HTERT RPE-1 (cell line): Measurements from ENCODE around the gene KRT86.
"Not testable (repeated sequence)": the region's sequence is repeated elsewhere in the genome, so short reads cannot be mapped to it uniquely, and the experiment has no call there.

Experiments
- in situ Hi-C: fragments of 300-500 bp; cut with MboI; formaldehyde crosslinking; loops from 4 replicates; pipeline ENCODE4 v1.14.3; 2020; ENCODE audit warnings: low sequenced_read_pairs

Gene KRT86

GRCh38 chr12:52267266-52267665 lies 7.2 kb upstream of the KRT86 start:
- in situ Hi-C loops: no loop called here

GRCh38 chr12:52267699-52268098 lies 6.7 kb upstream of the KRT86 start:
- in situ Hi-C loops: no loop called here

GRCh38 chr12:52268212-52268611 lies 6.2 kb upstream of the KRT86 start:
- in situ Hi-C loops: no loop called here

GRCh38 chr12:52270541-52271070 lies 3.8 kb upstream of the KRT86 start:
- in situ Hi-C loops: no loop called here

- in situ Hi-C loops: no loop called here
Measured at GRCh38 chr12:52271158-52271557, 3.3 kb upstream of the KRT86 start.

GRCh38 chr12:52275686-52276085 lies 1.2 kb downstream of the KRT86 start:
- in situ Hi-C loops: no loop called here

GRCh38 chr12:52277486-52278245 lies 3.2 kb downstream of the KRT86 start:
- in situ Hi-C loops: no loop called here

- in situ Hi-C loops: no loop called here
Measured at GRCh38 chr12:52278575-52279421, 4.4 kb downstream of the KRT86 start.

GRCh38 chr12:52279422-52280318 lies 5.2 kb downstream of the KRT86 start:
- in situ Hi-C loops: no loop called here

- in situ Hi-C loops: no loop called here
Measured at GRCh38 chr12:52280319-52280795, 5.9 kb downstream of the KRT86 start.

- in situ Hi-C loops: no loop called here
Measured at GRCh38 chr12:52280796-52281560, 6.5 kb downstream of the KRT86 start.

GRCh38 chr12:52284562-52285171 lies 10.2 kb downstream of the KRT86 start:
- in situ Hi-C loops: no loop called here

GRCh38 chr12:52285172-52285745 lies 10.8 kb downstream of the KRT86 start:
- in situ Hi-C loops: no loop called here

GRCh38 chr12:52285851-52286530 lies 11.5 kb downstream of the KRT86 start:
- in situ Hi-C loops: no loop called here

GRCh38 chr12:52286857-52287785 lies 12.7 kb downstream of the KRT86 start:
- in situ Hi-C loops: not testable (repeated sequence)

- in situ Hi-C loops: not testable (repeated sequence)
Measured at GRCh38 chr12:52287816-52288805, 13.7 kb downstream of the KRT86 start.
